WTC11 (cell line): ENCODE measurements around the gene STK17B. TPM values are rescaled to one million over a fixed set of nuclear protein-coding genes. Genes with fewer than 3 reads are reported as not detected.

Source experiments
- ATAC-seq: fragments of 200-7000 bp; cut with Tn5 transposase; 2 replicates; pipeline ENCODE4 v1.10.0; 2021; ENCODE audit warnings: mild to moderate bottlenecking, moderate library complexity
- CTCF ChIA-PET: fragments of 300-600 bp; sonication (Branson Sonifier 250); formaldehyde crosslinking; loops from one replicate; lab custom pipeline; 2021; ENCODE audit warnings: antibody characterized with exemption; lab: Charles Lee
- POLR2A ChIA-PET: fragments of 350-600 bp; sonication (Branson Sonifier 250); formaldehyde crosslinking; loops from one replicate; lab custom pipeline; 2021; ENCODE audit warnings: antibody characterized with exemption; lab: Charles Lee
- DNase-seq: peaks from one replicate; pipeline ENCODE4 v3.0.0; 2021; ENCODE audit warnings: low spot score
- H3K27ac Mint-ChIP-seq: 2 replicates; pipeline ENCODE4 v1.8.0; 2021; ENCODE audit warnings: mixed read lengths
- H3K27me3 Mint-ChIP-seq: 2 replicates; pipeline ENCODE4 v1.8.0; 2021; ENCODE audit warnings: low read depth, mild to moderate bottlenecking, moderate library complexity, mixed read lengths
- H3K36me3 Mint-ChIP-seq: 2 replicates; pipeline ENCODE4 v1.8.0; 2021; ENCODE audit warnings: mixed read lengths
- H3K4me1 Mint-ChIP-seq: 2 replicates; pipeline ENCODE4 v1.8.0; 2022; ENCODE audit warnings: mixed read lengths
- H3K4me3 Mint-ChIP-seq: 2 replicates; pipeline ENCODE4 v1.8.0; 2021; ENCODE audit warnings: mild to moderate bottlenecking, moderate library complexity, mixed read lengths
- H3K9me3 Mint-ChIP-seq: 2 replicates; pipeline ENCODE4 v1.8.0; 2021; ENCODE audit warnings: mixed read lengths
- AFF4 ChIP-seq: sonication (generic); formaldehyde crosslinking; IDR thresholded peaks from 2 replicates; pipeline ENCODE4 v1.8.1; 2023; ENCODE audit warnings: mild to moderate bottlenecking, missing genetic modification reagents, borderline replicate concordance
- ATF1 ChIP-seq: sonication (generic); formaldehyde crosslinking; IDR thresholded peaks from 2 replicates; pipeline ENCODE4 v1.8.1; 2023; ENCODE audit warnings: mild to moderate bottlenecking, moderate library complexity, missing genetic modification reagents
- ATF3 ChIP-seq: sonication (generic); formaldehyde crosslinking; conservative IDR thresholded peaks from 2 replicates; pipeline ENCODE4 v1.8.1; 2022; ENCODE audit warnings: mild to moderate bottlenecking, missing genetic modification reagents
- CREB1 ChIP-seq: sonication (generic); formaldehyde crosslinking; IDR thresholded peaks from 2 replicates; pipeline ENCODE4 v1.8.0; 2023; ENCODE audit warnings: mild to moderate bottlenecking, missing genetic modification reagents
- CTCF ChIP-seq: fragments of 200-600 bp; IDR thresholded peaks from 2 replicates; pipeline ENCODE4 v1.8.0; 2022; ENCODE audit warnings: antibody characterized with exemption
- FOXP4 ChIP-seq: sonication (generic); formaldehyde crosslinking; IDR thresholded peaks from 2 replicates; pipeline ENCODE4 v1.8.0; 2022; ENCODE audit warnings: mild to moderate bottlenecking, missing genetic modification reagents
- HMGA2 ChIP-seq: fragments of 250-450 bp; sonication (Bioruptor Pico); IDR thresholded peaks from 2 replicates; pipeline ENCODE4 v1.4.0; 2021; ENCODE audit warnings: mild to moderate bottlenecking, moderate library complexity
- IRF1 ChIP-seq: sonication (generic); formaldehyde crosslinking; IDR thresholded peaks from 2 replicates; pipeline ENCODE4 v1.8.0; 2023; ENCODE audit warnings: missing genetic modification reagents
- IRF2 ChIP-seq: sonication (generic); formaldehyde crosslinking; IDR thresholded peaks from 2 replicates; pipeline ENCODE4 v1.8.0; 2022; ENCODE audit warnings: low read depth, missing genetic modification reagents, borderline replicate concordance
- JAZF1 ChIP-seq: fragments of 250-450 bp; sonication (Bioruptor Pico); IDR thresholded peaks from 2 replicates; pipeline ENCODE4 v1.9.0; 2021; ENCODE audit warnings: moderate library complexity, mild to moderate bottlenecking, inconsistent platforms
- KAT7 ChIP-seq: sonication (generic); formaldehyde crosslinking; IDR thresholded peaks from 2 replicates; pipeline ENCODE4 v1.8.1; 2023; ENCODE audit warnings: missing genetic modification reagents, mild to moderate bottlenecking, borderline replicate concordance
- NR3C1 ChIP-seq: sonication (generic); formaldehyde crosslinking; conservative IDR thresholded peaks from 2 replicates; pipeline ENCODE4 v1.8.1; 2023; ENCODE audit warnings: low read depth, mild to moderate bottlenecking, missing genetic modification reagents
- RORB ChIP-seq: fragments of 250-450 bp; sonication (Bioruptor Pico); IDR thresholded peaks from 2 replicates; pipeline ENCODE4 v1.9.0; 2021; ENCODE audit warnings: mild to moderate bottlenecking
- STAT6 ChIP-seq: sonication (generic); formaldehyde crosslinking; conservative IDR thresholded peaks from 2 replicates; pipeline ENCODE4 v1.8.1; 2023; ENCODE audit warnings: mild to moderate bottlenecking, low read depth, missing genetic modification reagents, moderate library complexity
- ZBTB21 ChIP-seq: sonication (generic); formaldehyde crosslinking; IDR thresholded peaks from 2 replicates; pipeline ENCODE4 v1.8.1; 2023; ENCODE audit warnings: mild to moderate bottlenecking, missing genetic modification reagents, borderline replicate concordance
- ZMAT4 ChIP-seq: fragments of 250-450 bp; sonication (Bioruptor Pico); IDR thresholded peaks from 2 replicates; pipeline ENCODE4 v1.9.0; 2021; ENCODE audit warnings: mild to moderate bottlenecking
- ZNF121 ChIP-seq: sonication (generic); formaldehyde crosslinking; IDR thresholded peaks from 2 replicates; pipeline ENCODE4 v1.8.0; 2023; ENCODE audit warnings: missing genetic modification reagents
- ZNF396 ChIP-seq: fragments of 250-450 bp; sonication (Bioruptor Pico); IDR thresholded peaks from 2 replicates; pipeline ENCODE4 v1.8.0; 2021; ENCODE audit warnings: mild to moderate bottlenecking, moderate library complexity, borderline replicate concordance
- ZNF425 ChIP-seq: fragments of 250-450 bp; sonication (Bioruptor Pico); conservative IDR thresholded peaks from 2 replicates; pipeline ENCODE4 v1.9.0; 2021; ENCODE audit warnings: mild to moderate bottlenecking
- total RNA-seq: library from RNA; stranded (reverse); gene quantifications from 3 replicates; pipeline ENCODE4 v1.2.3, GENCODE V29; 2021

STK17B gene
- total RNA-seq, 1 experiment from 2014 or later, result 11.8 TPM

- H3K27me3 Mint-ChIP-seq, result no peaks in the 10 kb centered on the region
- ChIA-PET POLR2A (no interaction called here), CTCF (no interaction called here)
- no peak for DNase-seq
- no peak for ATAC-seq
- no peak overlapping the region for H3K27ac Mint-ChIP-seq
- peaks cover 3% of the 10 kb centered on the region; the same call in 1 of the 2 replicates for H3K36me3 Mint-ChIP-seq
- H3K9me3 Mint-ChIP-seq, result peaks cover 8% of the 10 kb centered on the region
- H3K4me3 Mint-ChIP-seq, result no peak overlapping the region
- peaks cover 30% of the 10 kb centered on the region for H3K4me1 Mint-ChIP-seq
- TF ChIP-seq IRF2 (no peak), CTCF (no peak), NR3C1 (CRISPR knock-in tag) (no peak), ZBTB21 (CRISPR knock-in tag) (no peak), STAT6 (CRISPR knock-in tag) (no peak), AFF4 (CRISPR knock-in tag) (no peak), HMGA2 (CRISPR knock-in tag) (no peak), FOXP4 (no peak), ATF3 (CRISPR knock-in tag) (no peak), ZNF396 (CRISPR knock-in tag) (no peak), JAZF1 (CRISPR knock-in tag) (no peak), ZNF121 (CRISPR knock-in tag) (no peak), ZMAT4 (no peak)
Observed at GRCh38 chr2:196105951-196106350, 65.4 kb downstream of the STK17B start.

GRCh38 chr2:196104066-196104465, 67.3 kb downstream of the STK17B start:
- H3K4me3 Mint-ChIP-seq, result no peak overlapping the region
- no peaks in the 10 kb centered on the region for H3K27me3 Mint-ChIP-seq
- DNase-seq (no peak), ATAC-seq (no peak)
- ChIA-PET POLR2A (no interaction called here), CTCF (no interaction called here)
- peaks cover 8% of the 10 kb centered on the region for H3K9me3 Mint-ChIP-seq
- H3K4me1 Mint-ChIP-seq, result peaks cover 38% of the 10 kb centered on the region
- H3K27ac Mint-ChIP-seq, result no peak overlapping the region
- peaks cover 3% of the 10 kb centered on the region; the same call in 1 of the 2 replicates for H3K36me3 Mint-ChIP-seq
- TF ChIP-seq CTCF (no peak), ATF1 (no peak), IRF1 (no peak), RORB (CRISPR knock-in tag) (no peak), ZNF425 (CRISPR knock-in tag) (no peak), KAT7 (no peak), CREB1 (CRISPR knock-in tag) (no peak), IRF2 (no peak)
